Progenitor cell of endocrine pancreas (in vitro differentiated cells): ENCODE data around the gene SERPINB11. TPM values are rescaled to one million over a fixed set of nuclear protein-coding genes. Genes with fewer than 3 reads are reported as not detected.

Experiments used
- DNase-seq: peaks from one replicate; pipeline ENCODE4 v3.0.0; 2021; ENCODE audit warnings: low spot score; ENCODE audit not compliant: unreplicated experiment
- H3K27ac Mint-ChIP-seq: 2 replicates; pipeline ENCODE4 v1.8.0; 2021; ENCODE audit warnings: mild to moderate bottlenecking, moderate library complexity, mixed read lengths
- H3K27me3 Mint-ChIP-seq: 2 replicates; pipeline ENCODE4 v1.8.0; 2021; ENCODE audit warnings: mixed read lengths
- H3K36me3 Mint-ChIP-seq: 2 replicates; pipeline ENCODE4 v1.8.0; 2022; ENCODE audit warnings: mixed read lengths; ENCODE audit not compliant: insufficient read depth
- H3K4me1 Mint-ChIP-seq: 2 replicates; pipeline ENCODE4 v1.8.0; 2021; ENCODE audit warnings: low read depth, mixed read lengths
- H3K4me3 Mint-ChIP-seq: 2 replicates; pipeline ENCODE4 v1.8.0; 2021; ENCODE audit warnings: low read depth, mild to moderate bottlenecking, moderate library complexity, mixed read lengths
- H3K9me3 Mint-ChIP-seq: 2 replicates; pipeline ENCODE4 v1.8.0; 2021; ENCODE audit warnings: low read depth, mixed read lengths
- CTCF ChIP-seq: fragments of 200-600 bp; sonication (generic); IDR thresholded peaks from one replicate; pipeline ENCODE4 v1.5.0; 2021; ENCODE audit warnings: antibody characterized with exemption, mild to moderate bottlenecking; ENCODE audit not compliant: unreplicated experiment
- total RNA-seq: library from RNA; stranded (reverse); gene quantifications from 2 replicates; pipeline ENCODE4 v1.2.1, GENCODE V29; 2021

Gene SERPINB11
- total RNA-seq, 1 donor from 2014 or later = not detected

- H3K4me1 Mint-ChIP-seq = peaks cover 23% of the 10 kb centered on the region
- no peak overlapping the region for H3K4me3 Mint-ChIP-seq
- H3K9me3 Mint-ChIP-seq = peaks cover 21% of the 10 kb centered on the region
- TF ChIP-seq CTCF = no peak
- no peak overlapping the region for H3K27ac Mint-ChIP-seq
- H3K27me3 Mint-ChIP-seq = no peaks in the 10 kb centered on the region
- H3K36me3 Mint-ChIP-seq = peaks cover 2% of the 10 kb centered on the region
- DNase-seq = no peak
These were observed 15.9 kb upstream of the SERPINB11 start for GRCh38 chr18:63686871-63687270.

- H3K4me1 Mint-ChIP-seq = peaks cover 5% of the 10 kb centered on the region
- H3K27me3 Mint-ChIP-seq = no peaks in the 10 kb centered on the region
- H3K4me3 Mint-ChIP-seq = no peak overlapping the region
- H3K27ac Mint-ChIP-seq = no peak overlapping the region
- no peak for TF ChIP-seq CTCF
- peaks cover 3% of the 10 kb centered on the region for H3K36me3 Mint-ChIP-seq
- H3K9me3 Mint-ChIP-seq = peaks cover 28% of the 10 kb centered on the region
- DNase-seq = no peak
These were observed 13.7 kb upstream of the SERPINB11 start for GRCh38 chr18:63689064-63689463.

- Mint-ChIP-seq H3K4me1 (peaks cover 2% of the 10 kb centered on the region), H3K27ac (no peak overlapping the region), H3K4me3 (no peak overlapping the region), H3K36me3 (peaks cover 2% of the 10 kb centered on the region), H3K9me3 (peaks cover 12% of the 10 kb centered on the region), H3K27me3 (no peaks in the 10 kb centered on the region)
- DNase-seq = no peak
- no peak for TF ChIP-seq CTCF
These were observed 5.6 kb upstream of the SERPINB11 start for GRCh38 chr18:63697097-63697660.

- no peak overlapping the region for H3K27ac Mint-ChIP-seq
- DNase-seq = no peak
- no peak overlapping the region for H3K4me3 Mint-ChIP-seq
- H3K9me3 Mint-ChIP-seq = no peaks in the 10 kb centered on the region
- no peaks in the 10 kb centered on the region for H3K36me3 Mint-ChIP-seq
- H3K27me3 Mint-ChIP-seq = no peaks in the 10 kb centered on the region
- TF ChIP-seq CTCF = no peak
- H3K4me1 Mint-ChIP-seq = peaks cover 2% of the 10 kb centered on the region
These were observed 2.3 kb upstream of the SERPINB11 start for GRCh38 chr18:63700501-63700900.

- H3K4me1 Mint-ChIP-seq = peaks cover 2% of the 10 kb centered on the region
- no peak overlapping the region for H3K27ac Mint-ChIP-seq
- H3K36me3 Mint-ChIP-seq = no peaks in the 10 kb centered on the region
- H3K4me3 Mint-ChIP-seq = no peak overlapping the region
- no peaks in the 10 kb centered on the region for H3K27me3 Mint-ChIP-seq
- no peak for TF ChIP-seq CTCF
- no peaks in the 10 kb centered on the region for H3K9me3 Mint-ChIP-seq
- no peak for DNase-seq
These were observed 808 bp upstream of the SERPINB11 start for GRCh38 chr18:63701952-63702351.
